HG03175 (cell line): ENCODE data around the gene CERCAM.
"Not testable (repeated sequence)": the region's sequence is repeated elsewhere in the genome, so short reads cannot be mapped to it uniquely, and the experiment has no call there.

Experiments used
- ATAC-seq: cut with Tn5 transposase; IDR thresholded peaks from one replicate; pipeline ENCODE4 v1.9.1; 2021; ENCODE audit warnings: mild to moderate bottlenecking, moderate library complexity; ENCODE audit not compliant: unreplicated experiment

CERCAM gene

GRCh38 chr9:128392302-128393144, 28.1 kb upstream of the CERCAM start:
- ATAC-seq, result no peak

- no peak for ATAC-seq
Measured at GRCh38 chr9:128393145-128393775, 27.4 kb upstream of the CERCAM start.

GRCh38 chr9:128393970-128394369, 26.7 kb upstream of the CERCAM start:
- ATAC-seq, result no peak

- ATAC-seq, result no peak
Measured at GRCh38 chr9:128394379-128395168, 26.1 kb upstream of the CERCAM start.

- ATAC-seq, result no peak
Measured at GRCh38 chr9:128396970-128397613, 23.6 kb upstream of the CERCAM start.

- no peak for ATAC-seq
Measured at GRCh38 chr9:128397831-128398230, 22.8 kb upstream of the CERCAM start.

GRCh38 chr9:128399861-128400260, 20.8 kb upstream of the CERCAM start:
- no peak for ATAC-seq

- ATAC-seq, result no peak
Measured at GRCh38 chr9:128404560-128404959, 16.1 kb upstream of the CERCAM start.

- ATAC-seq, result no peak
Measured at GRCh38 chr9:128405077-128405779, 15.4 kb upstream of the CERCAM start.

GRCh38 chr9:128405780-128406171, 14.9 kb upstream of the CERCAM start:
- no peak for ATAC-seq

- ATAC-seq, result no peak
Measured at GRCh38 chr9:128406848-128407391, 13.7 kb upstream of the CERCAM start.

- no peak for ATAC-seq
Measured at GRCh38 chr9:128408963-128409431, 11.7 kb upstream of the CERCAM start.

- ATAC-seq, result no peak
Measured at GRCh38 chr9:128409450-128409849, 11.2 kb upstream of the CERCAM start.

GRCh38 chr9:128409978-128410377, 10.7 kb upstream of the CERCAM start:
- no peak for ATAC-seq

GRCh38 chr9:128411364-128412119, 9.1 kb upstream of the CERCAM start:
- no peak for ATAC-seq

GRCh38 chr9:128412120-128412790, 8.4 kb upstream of the CERCAM start:
- ATAC-seq, result no peak

GRCh38 chr9:128413728-128414127, 6.9 kb upstream of the CERCAM start:
- ATAC-seq, result not testable (repeated sequence)

GRCh38 chr9:128414461-128414860, 6.2 kb upstream of the CERCAM start:
- ATAC-seq, result no peak

- ATAC-seq, result no peak
Measured at GRCh38 chr9:128415281-128415680, 5.4 kb upstream of the CERCAM start.
